Measurements from ENCODE around the gene HECTD2. TPM values are rescaled to one million over a fixed set of nuclear protein-coding genes. Genes with fewer than 3 reads are reported as not detected.
"Not testable (repeated sequence)": the region's sequence is repeated elsewhere in the genome, so short reads cannot be mapped to it uniquely, and the experiment has no call there.

HECTD2 gene
- total RNA-seq, 2 experiments from 2014 or later = 0.16 to 0.78 TPM

DNA sequence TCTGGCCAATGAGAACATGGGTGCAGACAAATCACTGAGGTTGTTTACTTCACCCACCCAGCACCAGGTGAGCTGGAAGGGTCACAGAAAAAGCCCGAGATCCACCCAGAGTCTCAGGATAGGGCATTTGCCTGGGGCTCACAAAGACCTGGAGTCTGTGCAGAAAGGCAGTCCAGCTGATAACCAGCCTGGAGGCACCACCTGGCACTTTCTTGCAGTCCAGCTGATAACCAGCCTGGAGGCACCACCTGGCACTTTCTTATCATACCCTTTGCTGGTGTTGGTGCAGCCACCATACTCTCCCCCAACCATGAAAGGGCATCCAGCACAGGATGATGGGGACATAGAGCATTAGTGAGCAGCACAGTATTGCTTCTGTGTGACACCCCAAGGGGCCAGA lies 118.6 kb downstream of the HECTD2 start:
- H4K20me1 ChIP-seq (ENCODE audit: insufficient read depth, low read length) = no peaks in the 10 kb centered on the region
- H3K4me2 ChIP-seq (ENCODE audit: low read length) = no peak overlapping the region
- H3K79me2 ChIP-seq (ENCODE audit: insufficient read depth, low read depth, low read length) = no peaks in the 10 kb centered on the region
- intact Hi-C loops (cut with micrococcal nuclease; ENCODE audit: unreplicated experiment) = no loop called here
- no peak for TF ChIP-seq EZH2phosphoT487 (IDR thresholded peaks at IDR 0.05; ENCODE audit: borderline replicate concordance, low read depth, low read length)
- TF ChIP-seq, protein P1, sequence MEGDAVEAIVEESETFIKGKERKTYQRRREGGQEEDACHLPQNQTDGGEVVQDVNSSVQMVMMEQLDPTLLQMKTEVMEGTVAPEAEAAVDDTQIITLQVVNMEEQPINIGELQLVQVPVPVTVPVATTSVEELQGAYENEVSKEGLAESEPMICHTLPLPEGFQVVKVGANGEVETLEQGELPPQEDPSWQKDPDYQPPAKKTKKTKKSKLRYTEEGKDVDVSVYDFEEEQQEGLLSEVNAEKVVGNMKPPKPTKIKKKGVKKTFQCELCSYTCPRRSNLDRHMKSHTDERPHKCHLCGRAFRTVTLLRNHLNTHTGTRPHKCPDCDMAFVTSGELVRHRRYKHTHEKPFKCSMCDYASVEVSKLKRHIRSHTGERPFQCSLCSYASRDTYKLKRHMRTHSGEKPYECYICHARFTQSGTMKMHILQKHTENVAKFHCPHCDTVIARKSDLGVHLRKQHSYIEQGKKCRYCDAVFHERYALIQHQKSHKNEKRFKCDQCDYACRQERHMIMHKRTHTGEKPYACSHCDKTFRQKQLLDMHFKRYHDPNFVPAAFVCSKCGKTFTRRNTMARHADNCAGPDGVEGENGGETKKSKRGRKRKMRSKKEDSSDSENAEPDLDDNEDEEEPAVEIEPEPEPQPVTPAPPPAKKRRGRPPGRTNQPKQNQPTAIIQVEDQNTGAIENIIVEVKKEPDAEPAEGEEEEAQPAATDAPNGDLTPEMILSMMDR (conservative IDR thresholded peaks at IDR 0.05; ENCODE audit: low read length) = no peak
- H2AFZ ChIP-seq (ENCODE audit: low read length) = no peak overlapping the region
- H3K4me3 ChIP-seq (ENCODE audit: low read depth, low read length, poor library complexity, severe bottlenecking) = no peak overlapping the region
- no peaks in the 10 kb centered on the region for H3K9me2 ChIP-seq (ENCODE audit: insufficient read depth, low read length)
- DNase-seq (ENCODE audit: low spot score) = no peak
- BruUV-seq (replicated peaks) = no TSS peak
- ChIA-PET POLR2A (no interaction called here), CTCF (ENCODE audit: unreplicated experiment) (no interaction called here)
- no peaks in the 10 kb centered on the region for H3K4me1 ChIP-seq (ENCODE audit: insufficient read depth, low read length, poor library complexity, severe bottlenecking)
- H3K36me3 ChIP-seq (ENCODE audit: insufficient read depth, low read length) = no peaks in the 10 kb centered on the region
- H3K27ac ChIP-seq (ENCODE audit: low read depth, low read length, poor library complexity, severe bottlenecking) = no peak overlapping the region
- no peaks in the 10 kb centered on the region for H3K9me3 ChIP-seq (ENCODE audit: low read length)

DNA sequence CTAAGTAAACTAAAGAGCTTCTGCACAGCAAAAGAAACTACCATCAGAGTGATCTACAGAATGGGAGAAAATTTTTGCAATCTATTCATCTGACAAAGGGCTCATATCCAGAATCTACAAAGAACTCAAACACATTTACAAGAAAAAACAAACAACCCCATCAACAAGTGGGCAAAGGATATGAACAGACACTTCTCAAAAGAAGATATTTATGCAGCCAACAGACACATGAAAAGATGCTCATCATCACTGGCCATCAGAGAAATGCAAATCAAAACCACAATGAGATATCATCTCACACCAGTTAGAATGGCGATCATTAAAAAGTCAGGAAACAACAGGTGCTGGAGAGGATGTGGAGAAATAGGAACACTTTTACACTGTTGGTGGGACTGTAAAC lies 124.6 kb downstream of the HECTD2 start:
- H4K20me1 ChIP-seq (ENCODE audit: insufficient read depth, low read length); H3K27ac ChIP-seq (ENCODE audit: low read depth, low read length, poor library complexity, severe bottlenecking); H3K79me2 ChIP-seq (ENCODE audit: insufficient read depth, low read depth, low read length); POLR2A ChIA-PET; H3K4me2 ChIP-seq (ENCODE audit: low read length); intact Hi-C loops (cut with micrococcal nuclease; ENCODE audit: unreplicated experiment); H3K4me3 ChIP-seq (ENCODE audit: low read depth, low read length, poor library complexity, severe bottlenecking); CTCF ChIA-PET (ENCODE audit: unreplicated experiment); H3K9me3 ChIP-seq (ENCODE audit: low read length); H3K4me1 ChIP-seq (ENCODE audit: insufficient read depth, low read length, poor library complexity, severe bottlenecking); H3K9me2 ChIP-seq (ENCODE audit: insufficient read depth, low read length); H2AFZ ChIP-seq (ENCODE audit: low read length); H3K36me3 ChIP-seq (ENCODE audit: insufficient read depth, low read length); DNase-seq (ENCODE audit: low spot score); BruUV-seq (replicated peaks): not testable (repeated sequence)

DNA sequence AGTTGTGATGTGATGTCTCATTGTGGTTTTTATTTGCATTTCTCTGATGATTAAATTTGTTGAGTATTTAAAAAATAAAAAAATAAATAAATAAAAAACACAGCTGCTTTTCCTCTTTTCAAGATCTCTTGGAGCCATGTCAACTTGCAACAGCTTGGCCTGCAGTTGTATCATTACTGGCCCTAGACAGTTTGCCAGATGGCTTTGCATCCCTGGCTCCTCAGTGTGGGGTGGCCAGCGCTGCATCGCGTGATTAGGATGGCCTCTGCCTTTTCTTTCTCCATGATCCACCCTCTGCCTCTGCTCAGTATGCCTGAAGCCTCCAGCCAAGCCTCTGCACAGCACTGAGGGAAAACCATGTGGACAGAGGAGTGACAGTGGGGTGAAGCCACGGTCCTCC lies 126.0 kb downstream of the HECTD2 start:
- BruUV-seq (replicated peaks) = no TSS peak
- ChIA-PET CTCF (ENCODE audit: unreplicated experiment) (no interaction called here), POLR2A (no interaction called here)
- Histone ChIP-seq H3K4me1 (ENCODE audit: insufficient read depth, low read length, poor library complexity, severe bottlenecking) (no peaks in the 10 kb centered on the region), H3K27ac (ENCODE audit: low read depth, low read length, poor library complexity, severe bottlenecking) (no peak overlapping the region), H3K9me3 (ENCODE audit: low read length) (no peaks in the 10 kb centered on the region), H2AFZ (ENCODE audit: low read length) (no peak overlapping the region), H3K9me2 (ENCODE audit: insufficient read depth, low read length) (no peaks in the 10 kb centered on the region), H3K36me3 (ENCODE audit: insufficient read depth, low read length) (no peaks in the 10 kb centered on the region), H3K4me2 (ENCODE audit: low read length) (no peak overlapping the region), H3K4me3 (ENCODE audit: low read depth, low read length, poor library complexity, severe bottlenecking) (no peak overlapping the region), H3K79me2 (ENCODE audit: insufficient read depth, low read depth, low read length) (no peaks in the 10 kb centered on the region), H4K20me1 (ENCODE audit: insufficient read depth, low read length) (no peaks in the 10 kb centered on the region)
- no peak for DNase-seq (ENCODE audit: low spot score)
- intact Hi-C loops (cut with micrococcal nuclease; ENCODE audit: unreplicated experiment) = no loop called here
- TF ChIP-seq, protein P1 (conservative IDR thresholded peaks at IDR 0.05; ENCODE audit: low read length) = no peak
- no peak for TF ChIP-seq EZH2phosphoT487 (IDR thresholded peaks at IDR 0.05; ENCODE audit: borderline replicate concordance, low read depth, low read length)
